ENCODE measurements around the gene CHN2. TPM values are rescaled to one million over a fixed set of nuclear protein-coding genes. Genes with fewer than 3 reads are reported as not detected.
A peak's percentile ranks its signal among the peaks of the same experiment; 100 is the strongest.

CHN2 gene
- total RNA-seq, 2 experiments from 2014 or later, result 0.53 to 0.69 TPM

DNA sequence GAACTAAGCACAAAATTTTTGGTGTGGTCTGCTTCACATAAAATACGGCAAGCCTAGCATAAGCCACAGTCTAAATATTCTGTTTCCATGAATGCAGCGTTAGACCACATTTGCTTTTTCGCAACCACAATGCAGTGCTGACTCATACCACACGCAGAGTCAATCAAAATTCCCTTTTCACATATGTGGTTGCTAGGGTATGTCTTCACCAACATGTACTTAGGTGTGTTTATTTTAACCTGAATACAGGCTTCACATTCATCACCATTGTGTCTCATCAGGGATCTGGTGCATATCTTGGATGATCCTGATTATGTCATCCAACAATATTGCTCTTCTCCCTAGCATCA, 90.8 kb downstream of the CHN2 start:
- no peaks in the 10 kb centered on the region for H3K36me3 Mint-ChIP-seq
- DNase-seq, result peak; percentile 68
- peaks cover 15% of the 10 kb centered on the region for H3K27me3 Mint-ChIP-seq
- no peak overlapping the region for H3K4me3 Mint-ChIP-seq
- peaks cover 29% of the 10 kb centered on the region for H3K4me1 Mint-ChIP-seq (ENCODE audit: low read depth)
- no peaks in the 10 kb centered on the region for H3K9me3 Mint-ChIP-seq
- H3K27ac Mint-ChIP-seq, result no peak overlapping the region
- intact Hi-C loops (cut with micrococcal nuclease), result loop anchor here (1.0 to 2.0 kb wide), 4 partner anchors 15 to 172 kb away; no protein-coding TSS in a partner anchor
- CTCF ChIA-PET, result no interaction called here
- POLR2A ChIA-PET, result no interaction called here

DNA sequence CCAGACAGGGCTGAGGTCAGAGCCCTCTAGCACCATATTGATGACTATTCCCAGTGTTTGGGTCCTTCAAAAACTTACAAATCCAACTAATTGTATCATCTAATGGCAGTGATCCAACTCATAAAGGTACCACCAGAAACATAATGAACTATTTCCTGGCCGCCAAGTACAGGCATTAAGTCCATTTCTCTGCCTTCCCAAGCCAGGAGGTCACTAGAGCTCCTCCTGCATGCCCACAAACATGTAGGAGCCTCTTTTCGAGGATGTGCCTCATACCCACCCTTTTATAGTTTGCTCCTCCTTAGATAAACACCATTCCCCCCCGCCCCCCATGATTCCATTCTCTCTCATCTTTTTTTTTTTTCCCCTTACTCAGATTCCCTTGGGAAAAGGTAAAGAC, 91.3 kb downstream of the CHN2 start:
- Mint-ChIP-seq H3K27me3 (peaks cover 15% of the 10 kb centered on the region), H3K36me3 (no peaks in the 10 kb centered on the region), H3K27ac (no peak overlapping the region), H3K9me3 (no peaks in the 10 kb centered on the region), H3K4me1 (ENCODE audit: low read depth) (peaks cover 29% of the 10 kb centered on the region), H3K4me3 (no peak overlapping the region)
- ChIA-PET CTCF (no interaction called here), POLR2A (no interaction called here)
- no peak for DNase-seq
- intact Hi-C loops (cut with micrococcal nuclease), result loop anchor here (1.0 to 2.0 kb wide), 4 partner anchors 15 to 173 kb away; no protein-coding TSS in a partner anchor

DNA sequence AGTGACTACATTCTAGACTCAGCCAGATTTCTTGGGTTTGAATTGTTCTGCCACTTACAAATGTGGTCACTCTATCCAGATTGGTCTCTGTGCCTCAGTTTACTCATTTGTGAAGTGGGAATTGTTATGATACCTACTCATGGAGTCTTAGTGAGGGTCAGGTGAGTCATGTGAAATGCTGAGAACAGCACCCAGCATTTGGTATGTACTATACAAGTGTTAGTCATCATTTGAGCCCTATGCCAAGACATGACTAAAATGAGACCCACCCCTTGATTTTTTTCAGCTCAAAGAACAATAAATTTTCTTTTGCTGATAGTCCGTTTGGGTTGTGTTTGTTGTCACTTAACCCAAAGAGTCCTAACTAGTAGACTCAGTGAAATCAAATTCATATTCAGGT, 92.8 kb downstream of the CHN2 start:
- peaks cover 29% of the 10 kb centered on the region for H3K4me1 Mint-ChIP-seq (ENCODE audit: low read depth)
- POLR2A ChIA-PET, result no interaction called here
- CTCF ChIA-PET, result interaction anchor here (1.4 kb wide), 1 partner anchor 13 kb away, joined by 4 read pairs; no protein-coding TSS in a partner anchor

DNA sequence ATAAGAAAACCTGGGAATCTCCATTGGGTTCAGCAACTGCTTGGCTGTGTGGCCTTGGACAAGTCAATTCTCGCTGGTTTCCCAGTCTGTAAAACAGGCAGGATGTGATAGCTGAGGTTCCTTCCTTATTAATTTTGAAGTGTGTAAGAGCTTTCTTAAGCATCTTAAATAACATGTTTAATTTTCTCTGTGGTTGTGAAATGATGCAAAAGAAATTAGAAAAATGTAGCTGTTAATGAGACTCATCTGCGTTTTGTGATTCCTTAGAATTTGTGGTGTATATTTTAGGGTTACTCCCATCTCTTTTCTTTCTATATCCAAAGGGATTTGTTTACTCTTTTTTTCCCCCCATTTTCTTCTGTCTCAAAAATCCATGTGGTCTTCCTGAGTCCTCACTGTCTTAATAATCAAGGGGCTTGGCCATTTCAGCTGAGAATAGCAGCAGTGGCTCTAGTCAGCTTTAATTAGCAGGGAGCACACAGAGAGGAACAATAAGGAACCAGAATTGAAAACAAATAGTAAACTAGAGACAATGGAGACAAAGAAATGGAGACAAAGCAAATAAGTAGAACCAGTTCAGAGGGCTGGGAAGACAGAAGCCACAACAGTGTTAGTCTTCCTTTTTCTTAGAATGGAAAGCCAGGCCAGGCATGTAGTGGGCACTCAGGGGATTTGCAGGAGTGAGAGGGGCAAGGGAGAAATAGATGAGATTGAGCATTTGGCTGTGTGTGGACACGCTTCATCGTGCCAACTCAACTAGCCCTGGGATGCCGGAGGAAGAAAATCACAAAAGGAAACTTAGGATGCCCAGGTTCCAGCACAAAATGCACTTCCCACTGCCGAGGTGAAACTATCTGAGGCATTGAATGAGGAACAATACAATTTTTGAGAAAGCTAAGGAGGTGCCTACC, 93.9 kb downstream of the CHN2 start:
- intact Hi-C loops (cut with micrococcal nuclease), result no loop called here
- Mint-ChIP-seq H3K27me3 (peaks cover 8% of the 10 kb centered on the region), H3K36me3 (no peaks in the 10 kb centered on the region), H3K4me1 (ENCODE audit: low read depth) (peaks cover 29% of the 10 kb centered on the region), H3K27ac (no peak overlapping the region), H3K9me3 (no peaks in the 10 kb centered on the region), H3K4me3 (no peak overlapping the region)
- DNase-seq, result no peak
- POLR2A ChIA-PET, result no interaction called here
- CTCF ChIA-PET, result interaction anchor here (1.4 kb wide), 1 partner anchor 14 kb away, joined by 4 read pairs; no protein-coding TSS in a partner anchor

More for the DNA sequence above, 92.8 kb downstream of the CHN2 start:
- Mint-ChIP-seq H3K9me3 (no peaks in the 10 kb centered on the region), H3K4me3 (no peak overlapping the region), H3K36me3 (no peaks in the 10 kb centered on the region), H3K27ac (no peak overlapping the region), H3K27me3 (peaks cover 11% of the 10 kb centered on the region)
- DNase-seq, result no peak
- intact Hi-C loops (cut with micrococcal nuclease), result no loop called here

DNA sequence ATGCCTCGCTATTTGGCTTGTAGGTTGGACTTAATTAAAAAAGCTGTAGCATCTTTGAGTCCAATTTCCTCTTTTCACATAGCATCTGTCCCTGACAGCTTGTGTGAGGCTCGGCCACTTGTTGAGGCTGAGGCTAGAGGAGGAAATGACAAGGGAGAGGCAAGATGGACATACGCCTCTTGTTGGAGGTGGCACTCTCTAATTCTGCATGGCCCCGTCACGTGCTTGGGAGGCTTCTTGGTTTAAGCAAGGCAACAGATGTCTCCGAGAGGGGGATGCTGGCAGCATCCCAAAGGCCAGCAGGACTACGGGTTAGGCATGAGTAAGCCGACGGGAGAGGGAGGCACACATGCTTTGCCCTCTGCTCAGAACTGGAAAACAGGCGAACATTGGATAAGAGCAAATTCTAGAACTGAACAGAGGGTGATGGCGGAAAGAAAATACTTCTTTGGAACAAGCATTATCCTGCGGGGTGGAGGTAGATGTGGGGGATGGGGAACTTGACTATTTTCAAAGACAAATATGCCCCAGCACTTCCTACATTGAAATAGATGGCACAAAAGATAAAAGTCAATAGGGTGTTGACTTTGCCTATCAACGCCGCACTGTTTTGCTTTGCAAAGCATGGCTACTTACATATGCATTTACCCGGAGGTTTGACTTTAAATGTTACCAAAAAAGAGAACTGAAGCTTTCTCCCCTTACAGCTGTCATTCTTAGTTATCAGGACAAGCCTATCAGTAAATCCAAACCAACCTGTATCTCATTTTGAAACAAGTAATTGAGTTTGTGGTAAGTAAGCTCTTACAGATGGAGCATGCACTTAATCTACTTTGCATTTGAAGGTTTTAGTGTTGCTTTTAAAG, 94.8 kb downstream of the CHN2 start:
- CTCF ChIA-PET, result interaction anchor here (0.5 to 1.4 kb wide), 2 partner anchors 17 to 1135 kb away, joined by 3 read pairs; no protein-coding TSS in a partner anchor
- Mint-ChIP-seq H3K4me3 (no peak overlapping the region), H3K4me1 (ENCODE audit: low read depth) (peaks cover 29% of the 10 kb centered on the region), H3K27me3 (peaks cover 8% of the 10 kb centered on the region), H3K27ac (no peak overlapping the region), H3K36me3 (no peaks in the 10 kb centered on the region), H3K9me3 (no peaks in the 10 kb centered on the region)
- POLR2A ChIA-PET, result no interaction called here
- no peak for DNase-seq
- intact Hi-C loops (cut with micrococcal nuclease), result no loop called here

DNA sequence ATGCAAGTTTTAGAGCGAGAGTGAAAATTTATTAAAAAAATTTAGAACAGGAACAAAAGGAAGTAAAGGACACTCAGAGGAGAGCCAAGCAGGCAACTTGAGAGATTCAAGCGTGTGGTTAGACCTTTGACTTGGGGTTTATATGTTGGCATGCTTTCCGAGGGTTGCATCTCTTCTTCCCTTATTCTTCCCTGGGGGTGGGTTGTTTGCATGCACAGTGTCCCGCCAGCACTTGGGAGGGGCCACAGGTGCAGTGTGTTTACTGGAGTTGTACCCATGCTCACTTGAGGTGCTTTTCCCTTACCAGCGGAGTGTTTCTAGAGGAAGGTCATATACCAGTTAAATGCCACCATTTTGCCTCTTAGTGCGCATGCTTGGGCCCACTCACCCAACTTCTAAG, 96.3 kb downstream of the CHN2 start:
- POLR2A ChIA-PET, result no interaction called here
- Mint-ChIP-seq H3K9me3 (no peaks in the 10 kb centered on the region), H3K4me3 (no peak overlapping the region), H3K27ac (no peak overlapping the region), H3K27me3 (peaks cover 6% of the 10 kb centered on the region), H3K4me1 (ENCODE audit: low read depth) (peaks cover 17% of the 10 kb centered on the region), H3K36me3 (no peaks in the 10 kb centered on the region)
- intact Hi-C loops (cut with micrococcal nuclease), result no loop called here
- CTCF ChIA-PET, result interaction anchor here (1.4 kb wide), 1 partner anchor 16 kb away, joined by 3 read pairs; no protein-coding TSS in a partner anchor
- DNase-seq, result no peak

GRCh38 chr7:29291723-29292618, 97.4 kb downstream of the CHN2 start:
- intact Hi-C loops (cut with micrococcal nuclease), result no loop called here
- DNase-seq, result no peak
- peaks cover 6% of the 10 kb centered on the region for H3K27me3 Mint-ChIP-seq
- no peaks in the 10 kb centered on the region for H3K9me3 Mint-ChIP-seq
- H3K4me1 Mint-ChIP-seq (ENCODE audit: low read depth), result peaks cover 15% of the 10 kb centered on the region
- POLR2A ChIA-PET, result no interaction called here
- H3K36me3 Mint-ChIP-seq, result no peaks in the 10 kb centered on the region
- H3K4me3 Mint-ChIP-seq, result no peak overlapping the region
- H3K27ac Mint-ChIP-seq, result no peak overlapping the region
- CTCF ChIA-PET, result no interaction called here

GRCh38 chr7:29292886-29293658, 98.5 kb downstream of the CHN2 start:
- ChIA-PET CTCF (no interaction called here), POLR2A (no interaction called here)
- Mint-ChIP-seq H3K27ac (no peak overlapping the region), H3K4me1 (ENCODE audit: low read depth) (peaks cover 8% of the 10 kb centered on the region), H3K36me3 (no peaks in the 10 kb centered on the region), H3K9me3 (no peaks in the 10 kb centered on the region), H3K27me3 (peaks cover 6% of the 10 kb centered on the region), H3K4me3 (no peak overlapping the region)
- intact Hi-C loops (cut with micrococcal nuclease), result no loop called here
- no peak for DNase-seq

DNA sequence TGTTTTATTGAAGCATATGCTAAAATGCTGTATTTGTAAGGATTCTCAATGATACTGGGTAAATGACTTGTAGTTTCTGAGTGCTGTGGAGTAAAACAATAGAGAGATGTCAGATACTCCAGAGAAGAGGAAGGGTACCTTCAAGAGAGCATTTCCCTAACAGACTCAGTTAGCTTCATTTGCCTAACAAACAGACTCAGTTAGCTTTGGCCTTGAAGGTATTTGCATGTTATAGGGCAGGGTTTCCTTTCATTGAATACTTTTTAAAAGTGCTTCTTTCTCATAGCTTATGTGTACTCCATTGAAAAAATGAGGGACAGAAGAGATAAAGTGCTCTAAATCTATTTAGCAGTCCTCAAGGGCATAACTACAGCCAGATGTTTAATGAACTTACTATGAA, 101.8 kb downstream of the CHN2 start:
- intact Hi-C loops (cut with micrococcal nuclease), result no loop called here
- no peak overlapping the region for H3K27ac Mint-ChIP-seq
- CTCF ChIA-PET, result interaction anchor here (0.9 to 2.7 kb wide), 2 partner anchors 10 to 58 kb away, joined by 3 to 7 read pairs; no protein-coding TSS in a partner anchor

DNA sequence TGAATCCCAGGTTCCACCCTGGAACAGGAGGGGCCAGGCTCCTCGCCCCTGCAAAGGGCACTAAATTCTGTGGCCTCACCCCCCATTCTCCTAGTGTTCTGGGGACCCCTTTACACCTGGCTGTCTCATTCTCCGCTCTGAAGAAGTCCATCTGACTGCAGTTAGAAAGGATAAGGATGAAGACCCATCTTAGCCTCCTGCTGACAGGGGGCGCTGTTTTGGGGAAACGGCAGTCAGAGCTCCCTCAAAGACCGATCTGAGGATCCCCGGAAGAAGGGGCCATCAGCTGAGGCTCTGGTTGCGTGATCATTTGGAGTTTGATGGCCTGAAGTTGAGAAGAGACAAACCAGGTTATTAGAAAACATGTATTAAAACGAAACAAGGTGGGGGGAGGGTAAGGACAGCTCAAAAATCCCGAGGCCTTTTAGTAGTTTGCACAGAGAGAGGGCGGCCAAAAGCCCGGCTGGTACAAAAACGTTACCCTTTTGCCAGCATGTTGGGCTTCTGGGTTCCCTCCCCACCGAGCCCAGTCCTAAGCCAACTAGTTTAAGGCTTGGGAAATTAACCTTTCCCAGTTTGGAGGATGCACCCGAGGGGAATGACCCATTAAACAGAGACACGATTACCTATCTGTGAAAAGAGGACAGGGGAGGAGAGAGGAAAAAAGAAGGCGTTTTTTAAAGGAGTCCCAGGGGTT, 102.8 kb downstream of the CHN2 start:
- Mint-ChIP-seq H3K36me3 (no peaks in the 10 kb centered on the region), H3K9me3 (no peaks in the 10 kb centered on the region), H3K27ac (no peak overlapping the region), H3K4me1 (ENCODE audit: low read depth) (no peaks in the 10 kb centered on the region), H3K4me3 (no peak overlapping the region), H3K27me3 (no peaks in the 10 kb centered on the region)
- ChIA-PET POLR2A (no interaction called here), CTCF (interaction anchor here (1.1 to 2.7 kb wide), 2 partner anchors 9 to 375 kb away, joined by 3 to 7 read pairs; no protein-coding TSS in a partner anchor)
- DNase-seq, result peak; percentile 13
- intact Hi-C loops (cut with micrococcal nuclease), result no loop called here

More for the DNA sequence above, 101.8 kb downstream of the CHN2 start:
- POLR2A ChIA-PET, result no interaction called here
- H3K27me3 Mint-ChIP-seq, result no peaks in the 10 kb centered on the region
- H3K9me3 Mint-ChIP-seq, result no peaks in the 10 kb centered on the region
- no peak for DNase-seq
- H3K4me3 Mint-ChIP-seq, result no peak overlapping the region
- no peaks in the 10 kb centered on the region for H3K36me3 Mint-ChIP-seq
- H3K4me1 Mint-ChIP-seq (ENCODE audit: low read depth), result no peaks in the 10 kb centered on the region

GRCh38 chr7:29299086-29299485, 104.5 kb downstream of the CHN2 start:
- Mint-ChIP-seq H3K36me3 (no peaks in the 10 kb centered on the region), H3K27me3 (no peaks in the 10 kb centered on the region), H3K4me1 (ENCODE audit: low read depth) (no peaks in the 10 kb centered on the region), H3K4me3 (no peak overlapping the region), H3K27ac (no peak overlapping the region), H3K9me3 (no peaks in the 10 kb centered on the region)
- no peak for DNase-seq
- ChIA-PET POLR2A (no interaction called here), CTCF (no interaction called here)
- intact Hi-C loops (cut with micrococcal nuclease), result no loop called here

Measured in activated CD4-positive, alpha-beta memory T cell treated with anti-CD3 and anti-CD28 coated beads for 36 hours (primary cell).